ENCODE data around the gene NKAIN2.

NKAIN2 gene

GRCh38 chr6:124052120-124052519 lies 248.5 kb downstream of the NKAIN2 start:
- Histone ChIP-seq H2AFZ (ENCODE audit: low read depth, low read length) (no peak overlapping the region), H3K9me3 (ENCODE audit: low read length) (no peaks in the 10 kb centered on the region), H3K27me3 (ENCODE audit: insufficient read depth, low read length) (no peaks in the 10 kb centered on the region), H3K36me3 (ENCODE audit: insufficient read depth, low read length) (no peaks in the 10 kb centered on the region), H3K4me1 (ENCODE audit: insufficient read depth, low read length) (peaks cover 2% of the 10 kb centered on the region), H3K4me3 (ENCODE audit: low read length) (no peak overlapping the region)

- Histone ChIP-seq H3K9me3 (ENCODE audit: low read length) (no peaks in the 10 kb centered on the region), H3K4me1 (ENCODE audit: insufficient read depth, low read length) (peaks cover 2% of the 10 kb centered on the region), H3K27me3 (ENCODE audit: insufficient read depth, low read length) (no peaks in the 10 kb centered on the region), H3K36me3 (ENCODE audit: insufficient read depth, low read length) (no peaks in the 10 kb centered on the region), H3K4me3 (ENCODE audit: low read length) (no peak overlapping the region), H2AFZ (ENCODE audit: low read depth, low read length) (no peak overlapping the region)
Observed at GRCh38 chr6:124053315-124053714, 249.7 kb downstream of the NKAIN2 start.

GRCh38 chr6:124054034-124054433 lies 250.4 kb downstream of the NKAIN2 start:
- H3K4me3 ChIP-seq (ENCODE audit: low read length): no peak overlapping the region
- peaks cover 2% of the 10 kb centered on the region for H3K4me1 ChIP-seq (ENCODE audit: insufficient read depth, low read length)

DNA sequence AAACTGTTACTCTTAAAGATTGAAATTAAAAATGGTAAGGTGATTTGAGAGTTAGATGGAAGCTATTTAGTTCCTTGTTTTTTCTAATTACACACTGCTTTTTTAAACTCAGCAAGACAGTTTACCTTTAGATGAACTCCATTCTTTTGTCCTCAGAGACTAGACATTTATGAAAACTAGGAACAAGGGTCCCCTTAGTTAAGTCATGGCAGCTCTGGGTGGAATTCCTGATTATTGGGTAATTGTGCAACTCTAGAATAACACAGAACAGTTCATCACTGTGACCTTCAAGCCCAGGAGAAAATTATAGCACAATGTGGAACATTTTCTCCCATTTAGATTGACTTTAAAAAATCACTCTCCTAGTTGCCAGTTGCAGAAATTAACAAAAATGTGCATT lies 251.7 kb downstream of the NKAIN2 start:
- H3K4me3 ChIP-seq (ENCODE audit: low read length): no peak overlapping the region
- peaks cover 2% of the 10 kb centered on the region for H3K4me1 ChIP-seq (ENCODE audit: insufficient read depth, low read length)
- no peaks in the 10 kb centered on the region for H3K27me3 ChIP-seq (ENCODE audit: insufficient read depth, low read length)
- H2AFZ ChIP-seq (ENCODE audit: low read depth, low read length): no peak overlapping the region
- H3K36me3 ChIP-seq (ENCODE audit: insufficient read depth, low read length): no peaks in the 10 kb centered on the region
- no peaks in the 10 kb centered on the region for H3K9me3 ChIP-seq (ENCODE audit: low read length)

More at GRCh38 chr6:124054034-124054433, 250.4 kb downstream of the NKAIN2 start:
- Histone ChIP-seq H3K27me3 (ENCODE audit: insufficient read depth, low read length) (no peaks in the 10 kb centered on the region), H3K36me3 (ENCODE audit: insufficient read depth, low read length) (no peaks in the 10 kb centered on the region), H2AFZ (ENCODE audit: low read depth, low read length) (no peak overlapping the region), H3K9me3 (ENCODE audit: low read length) (no peaks in the 10 kb centered on the region)

DNA sequence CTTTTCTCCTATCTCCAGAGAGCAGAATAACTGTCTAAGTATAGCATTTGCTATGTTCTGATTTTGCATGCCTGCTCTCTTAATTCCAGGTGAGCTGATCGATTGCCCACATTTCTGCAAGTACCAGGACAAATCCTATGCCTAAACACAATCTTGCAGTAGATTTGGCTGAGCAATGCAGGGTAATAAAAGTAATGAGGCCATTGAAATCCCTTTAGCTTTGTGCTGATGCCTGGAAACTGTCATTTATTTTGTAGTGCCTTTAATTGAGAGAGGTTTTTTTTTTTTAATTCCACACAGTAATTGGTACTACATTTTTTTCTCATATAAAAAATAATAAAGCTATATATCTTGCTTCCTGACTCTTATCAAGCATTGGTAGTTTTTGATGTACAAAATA lies 252.3 kb downstream of the NKAIN2 start:
- H3K9me3 ChIP-seq (ENCODE audit: low read length): no peaks in the 10 kb centered on the region
- no peak overlapping the region for H2AFZ ChIP-seq (ENCODE audit: low read depth, low read length)
- H3K4me1 ChIP-seq (ENCODE audit: insufficient read depth, low read length): peaks cover 2% of the 10 kb centered on the region
- no peaks in the 10 kb centered on the region for H3K27me3 ChIP-seq (ENCODE audit: insufficient read depth, low read length)
- no peak overlapping the region for H3K4me3 ChIP-seq (ENCODE audit: low read length)
- no peaks in the 10 kb centered on the region for H3K36me3 ChIP-seq (ENCODE audit: insufficient read depth, low read length)

- no peaks in the 10 kb centered on the region for H3K9me3 ChIP-seq (ENCODE audit: low read length)
- H3K27me3 ChIP-seq (ENCODE audit: insufficient read depth, low read length): no peaks in the 10 kb centered on the region
- no peak overlapping the region for H2AFZ ChIP-seq (ENCODE audit: low read depth, low read length)
- peaks cover 2% of the 10 kb centered on the region for H3K4me1 ChIP-seq (ENCODE audit: insufficient read depth, low read length)
- no peak overlapping the region for H3K4me3 ChIP-seq (ENCODE audit: low read length)
- H3K36me3 ChIP-seq (ENCODE audit: insufficient read depth, low read length): no peaks in the 10 kb centered on the region
Observed at GRCh38 chr6:124056407-124057334, 253.0 kb downstream of the NKAIN2 start.

DNA sequence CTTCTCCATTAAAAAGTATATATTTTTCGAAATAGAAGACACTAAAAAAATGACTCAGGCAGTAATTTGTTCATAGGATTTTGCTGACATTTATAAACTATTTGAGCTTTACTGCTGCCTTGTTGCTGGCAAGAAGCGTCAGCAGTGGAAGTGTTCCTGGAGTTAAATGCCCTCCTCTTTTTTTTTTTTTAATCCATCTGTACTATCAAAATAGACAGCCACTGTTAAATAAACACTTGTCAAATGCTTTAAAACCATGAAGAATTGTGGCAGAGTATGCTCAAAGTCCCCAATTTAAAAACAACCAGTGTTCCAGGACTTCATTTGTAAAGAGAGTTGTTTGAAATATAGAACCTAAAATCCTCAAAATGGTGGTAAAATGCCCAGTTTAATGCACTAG lies 253.8 kb downstream of the NKAIN2 start:
- Histone ChIP-seq H2AFZ (ENCODE audit: low read depth, low read length) (no peak overlapping the region), H3K27me3 (ENCODE audit: insufficient read depth, low read length) (no peaks in the 10 kb centered on the region), H3K36me3 (ENCODE audit: insufficient read depth, low read length) (no peaks in the 10 kb centered on the region), H3K4me1 (ENCODE audit: insufficient read depth, low read length) (peaks cover 2% of the 10 kb centered on the region), H3K9me3 (ENCODE audit: low read length) (no peaks in the 10 kb centered on the region), H3K4me3 (ENCODE audit: low read length) (no peak overlapping the region)

DNA sequence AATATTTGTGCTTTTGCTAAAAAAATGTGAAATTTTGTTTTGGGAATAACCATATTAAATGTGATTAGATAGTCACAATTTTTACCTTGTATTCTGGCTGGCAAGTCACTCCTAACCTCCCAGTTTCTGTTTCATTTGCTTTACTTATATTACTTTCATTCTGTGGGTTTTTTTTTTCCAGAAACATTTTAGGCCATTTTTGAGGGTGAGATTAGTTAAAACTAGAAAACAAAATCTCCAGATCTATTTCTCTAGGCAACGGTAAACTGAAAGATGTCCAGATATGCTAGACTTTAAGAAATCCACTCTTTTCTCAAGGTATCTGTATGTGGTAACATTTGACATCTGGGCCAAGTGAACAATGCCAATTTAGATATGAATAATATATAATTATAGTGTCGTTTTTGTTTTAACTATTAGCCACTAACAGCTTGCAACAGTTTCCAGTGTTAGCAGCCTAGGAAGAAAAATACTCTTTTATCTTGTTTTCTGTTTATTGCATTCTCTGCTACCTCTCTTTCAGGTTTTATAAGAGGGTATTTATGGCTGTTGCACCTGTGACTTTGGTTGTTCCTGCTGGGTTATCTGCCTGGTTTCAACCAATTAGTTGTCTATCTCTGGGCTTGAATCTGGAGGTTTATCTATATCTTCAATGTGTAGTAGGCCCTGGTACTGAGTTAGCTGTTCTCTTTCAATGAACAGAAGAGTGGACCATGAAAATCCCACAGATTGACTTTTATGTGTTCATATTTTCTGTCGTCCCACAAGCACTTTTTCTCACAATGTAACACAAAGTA lies 260.9 kb downstream of the NKAIN2 start:
- Histone ChIP-seq H3K27me3 (ENCODE audit: insufficient read depth, low read length) (no peaks in the 10 kb centered on the region), H2AFZ (ENCODE audit: low read depth, low read length) (no peak overlapping the region), H3K4me1 (ENCODE audit: insufficient read depth, low read length) (no peaks in the 10 kb centered on the region), H3K36me3 (ENCODE audit: insufficient read depth, low read length) (no peaks in the 10 kb centered on the region), H3K9me3 (ENCODE audit: low read length) (peaks cover 2% of the 10 kb centered on the region), H3K4me3 (ENCODE audit: low read length) (no peak overlapping the region)

GRCh38 chr6:124066269-124066668 lies 262.6 kb downstream of the NKAIN2 start:
- no peaks in the 10 kb centered on the region for H3K4me1 ChIP-seq (ENCODE audit: insufficient read depth, low read length)
- no peak overlapping the region for H2AFZ ChIP-seq (ENCODE audit: low read depth, low read length)
- no peaks in the 10 kb centered on the region for H3K36me3 ChIP-seq (ENCODE audit: insufficient read depth, low read length)
- peaks cover 2% of the 10 kb centered on the region for H3K9me3 ChIP-seq (ENCODE audit: low read length)
- no peak overlapping the region for H3K4me3 ChIP-seq (ENCODE audit: low read length)
- no peaks in the 10 kb centered on the region for H3K27me3 ChIP-seq (ENCODE audit: insufficient read depth, low read length)

DNA sequence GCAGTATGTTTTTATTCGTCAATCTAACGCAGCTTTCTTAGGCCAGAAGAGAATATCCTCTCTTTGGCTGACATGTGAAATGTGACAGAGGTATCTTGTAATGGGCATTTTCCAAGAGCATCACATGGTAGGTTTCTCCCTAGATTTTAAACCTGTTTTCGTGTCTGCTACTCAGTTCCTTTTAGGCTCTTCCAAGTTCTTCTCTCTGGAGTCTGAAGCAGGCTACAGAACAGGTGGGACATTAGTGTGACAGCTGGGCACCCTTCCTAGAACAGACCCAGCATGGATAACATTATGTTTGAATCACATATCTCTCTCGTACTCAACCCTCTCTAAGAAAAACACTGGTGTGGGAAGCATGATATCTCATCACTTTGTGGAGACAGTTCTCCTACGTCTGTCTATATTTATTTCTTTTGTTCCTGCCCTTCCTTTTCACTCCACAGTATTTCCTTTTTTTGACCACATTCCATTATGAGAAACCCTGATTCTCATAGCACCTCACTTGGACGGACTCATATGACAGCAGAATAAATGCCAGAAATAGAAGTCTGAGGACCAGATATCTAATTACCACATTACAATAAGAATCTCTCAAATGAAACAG lies 263.4 kb downstream of the NKAIN2 start:
- Histone ChIP-seq H2AFZ (ENCODE audit: low read depth, low read length) (no peak overlapping the region), H3K27me3 (ENCODE audit: insufficient read depth, low read length) (no peaks in the 10 kb centered on the region), H3K4me3 (ENCODE audit: low read length) (no peak overlapping the region), H3K9me3 (ENCODE audit: low read length) (peaks cover 2% of the 10 kb centered on the region), H3K4me1 (ENCODE audit: insufficient read depth, low read length) (no peaks in the 10 kb centered on the region), H3K36me3 (ENCODE audit: insufficient read depth, low read length) (no peaks in the 10 kb centered on the region)

DNA sequence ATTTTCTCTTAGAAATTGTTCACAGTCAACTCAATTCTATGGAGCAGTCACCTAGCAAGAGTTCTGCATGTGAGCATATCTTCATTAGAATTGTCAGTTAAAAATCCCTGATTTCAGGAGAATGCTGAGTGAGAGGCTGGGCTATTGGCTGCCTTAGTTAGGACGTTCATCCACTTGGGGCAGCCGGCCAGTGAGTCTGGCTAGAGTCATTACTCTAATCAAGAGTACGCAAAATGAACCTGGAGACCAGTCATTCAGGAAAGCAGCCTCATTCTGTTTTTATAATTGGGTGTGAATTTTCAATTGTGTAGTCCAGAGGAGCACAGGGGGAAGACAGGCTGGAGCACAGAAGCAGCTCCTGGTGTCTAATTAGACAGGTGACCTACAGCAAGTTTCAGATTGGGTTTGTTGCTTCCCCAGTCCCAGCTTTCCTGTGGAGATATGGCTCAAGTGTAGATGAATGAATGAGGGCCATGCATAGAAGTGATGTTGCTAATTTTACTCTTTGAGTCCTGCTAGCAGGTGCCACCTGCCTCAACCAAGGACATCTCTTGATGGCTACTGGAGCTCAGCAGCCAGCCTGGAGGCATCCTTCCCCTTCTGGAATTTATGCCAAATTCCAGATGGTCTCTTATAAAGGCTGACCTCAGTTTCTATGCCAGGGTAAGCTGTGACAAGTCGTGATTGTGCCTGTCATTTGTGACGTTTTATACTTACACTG lies 265.7 kb downstream of the NKAIN2 start:
- no peaks in the 10 kb centered on the region for H3K36me3 ChIP-seq (ENCODE audit: insufficient read depth, low read length)
- H3K4me1 ChIP-seq (ENCODE audit: insufficient read depth, low read length): no peaks in the 10 kb centered on the region
- H3K4me3 ChIP-seq (ENCODE audit: low read length): no peak overlapping the region
- H2AFZ ChIP-seq (ENCODE audit: low read depth, low read length): no peak overlapping the region
- H3K9me3 ChIP-seq (ENCODE audit: low read length): peaks cover 2% of the 10 kb centered on the region
- H3K27me3 ChIP-seq (ENCODE audit: insufficient read depth, low read length): no peaks in the 10 kb centered on the region

- Histone ChIP-seq H3K4me3 (ENCODE audit: low read length) (no peak overlapping the region), H3K9me3 (ENCODE audit: low read length) (peaks cover 2% of the 10 kb centered on the region), H3K4me1 (ENCODE audit: insufficient read depth, low read length) (no peaks in the 10 kb centered on the region), H3K36me3 (ENCODE audit: insufficient read depth, low read length) (no peaks in the 10 kb centered on the region), H3K27me3 (ENCODE audit: insufficient read depth, low read length) (no peaks in the 10 kb centered on the region), H2AFZ (ENCODE audit: low read depth, low read length) (no peak overlapping the region)
Observed at GRCh38 chr6:124073021-124073420, 269.4 kb downstream of the NKAIN2 start.
